Stimulated activated CD8-positive, alpha-beta memory T cell treated with anti-CD3 and anti-CD28 coated beads, Interleukin-7, amount 100 ng/mL, for 48 hours (primary cell): Measurements from ENCODE around the gene CRAMP1.

Source experiments
- DNase-seq, 2 donors: peaks; one replicate each; pipeline ENCODE4 v3.0.0-alpha.2; 2020; ENCODE audit warnings: low read depth in 1 of 2; ENCODE audit errors: extremely low read depth in 1 of 2

CRAMP1 gene

GRCh38 chr16:1677942-1678499, 65.9 kb downstream of the CRAMP1 start, which contains the start of gene JPT2:
JPT2 (plus strand) TSS chr16:1678279; CDS start chr16:1678313, 34 bp downstream.
- peak; percentile 91 to 94 for DNase-seq

GRCh38 chr16:1678500-1679098, 66.4 kb downstream of the CRAMP1 start:
- peak in 1 of 2 donors; percentile 5 for DNase-seq

- DNase-seq, result no peak
These were observed 68.2 kb downstream of the CRAMP1 start for GRCh38 chr16:1680361-1680760.

GRCh38 chr16:1681032-1681431, 68.9 kb downstream of the CRAMP1 start:
- no peak for DNase-seq

- no peak for DNase-seq
These were observed 75.5 kb downstream of the CRAMP1 start for GRCh38 chr16:1687427-1688316.

GRCh38 chr16:1688807-1689560, 76.8 kb downstream of the CRAMP1 start:
- DNase-seq, result no peak

- DNase-seq, result no peak
These were observed 77.7 kb downstream of the CRAMP1 start for GRCh38 chr16:1689853-1690252.

- DNase-seq, result no peak
These were observed 78.7 kb downstream of the CRAMP1 start for GRCh38 chr16:1690810-1691209.

GRCh38 chr16:1691276-1691675, 79.1 kb downstream of the CRAMP1 start:
- no peak for DNase-seq

- DNase-seq, result no peak
These were observed 79.8 kb downstream of the CRAMP1 start for GRCh38 chr16:1691956-1692355.

- DNase-seq, result no peak
These were observed 84.7 kb downstream of the CRAMP1 start for GRCh38 chr16:1696863-1697262.

- no peak for DNase-seq
These were observed 86.5 kb downstream of the CRAMP1 start for GRCh38 chr16:1698680-1699079.

- DNase-seq, result no peak
These were observed 88.1 kb downstream of the CRAMP1 start for GRCh38 chr16:1700246-1700645.

- DNase-seq, result no peak
These were observed 89.2 kb downstream of the CRAMP1 start for GRCh38 chr16:1701216-1701878.

- DNase-seq, result peak in 1 of 2 donors; percentile 3
These were observed 93.1 kb downstream of the CRAMP1 start for GRCh38 chr16:1705324-1705687.

GRCh38 chr16:1705688-1706385, 93.7 kb downstream of the CRAMP1 start, which contains the start of gene MAPK8IP3:
MAPK8IP3 (plus strand) TSS chr16:1706195; CDS start chr16:1706340, 145 bp downstream.
- DNase-seq, result peak; percentile 77 to 89

- DNase-seq, result peak in 1 of 2 donors; percentile 12
These were observed 94.4 kb downstream of the CRAMP1 start for GRCh38 chr16:1706386-1707192.

- no peak for DNase-seq
These were observed 95.1 kb downstream of the CRAMP1 start for GRCh38 chr16:1707193-1707790.
